ENCODE measurements around the gene MYO16. TPM values are rescaled to one million over a fixed set of nuclear protein-coding genes. Genes with fewer than 3 reads are reported as not detected.
A peak's percentile ranks its signal among the peaks of the same experiment; 100 is the strongest.

Gene MYO16
- total and polyA plus RNA-seq, 2 of the 4 experiments (the other 2 are of a cell fraction) = under 0.01 to 0.03 TPM

DNA sequence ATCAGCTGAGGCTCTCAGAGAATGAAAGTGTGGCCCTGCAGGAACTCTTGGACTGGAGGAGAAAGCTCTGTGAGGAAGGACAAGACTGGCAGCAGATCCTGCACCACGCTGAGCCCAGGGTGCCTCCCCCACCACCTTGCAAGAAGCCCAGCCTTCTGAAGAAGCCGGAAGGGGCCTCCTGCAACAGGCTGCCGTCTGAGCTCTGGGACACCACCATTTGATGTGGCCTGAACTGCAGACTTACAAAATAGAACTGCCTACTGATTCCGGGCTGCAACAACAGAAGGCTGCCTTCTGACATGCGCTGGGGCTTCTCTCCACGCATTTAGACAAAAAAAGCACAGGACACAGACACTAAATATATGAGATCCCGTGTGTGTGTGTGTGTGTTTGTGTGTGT lies 577.2 kb downstream of the MYO16 start:
- BruUV-seq (replicated peaks) = no TSS peak

More for the DNA sequence above, 577.2 kb downstream of the MYO16 start:
- Histone ChIP-seq H4K91ac (ENCODE audit: insufficient read depth, low read depth, low read length) (no peak overlapping the region), H3K27me3 (ENCODE audit: control insufficient read depth, insufficient read depth, low read length) (no peaks in the 10 kb centered on the region), H3K14ac (replicated peaks; ENCODE audit: low read depth, low read length) (no peak overlapping the region), H3K36me3 (ENCODE audit: control insufficient read depth, insufficient read depth, low read length) (no peaks in the 10 kb centered on the region), H3K4me1 (ENCODE audit: control insufficient read depth, insufficient read depth, low read length) (no peaks in the 10 kb centered on the region; the same call in 1 of the 2 replicates), H3K4me3 (ENCODE audit: insufficient read depth, low read depth, low read length) (no peak overlapping the region), H2BK5ac (ENCODE audit: low read depth, low read length, poor library complexity, severe bottlenecking) (no peak overlapping the region), H3K9me1 (ENCODE audit: insufficient read depth, low read length) (peaks cover 2% of the 10 kb centered on the region; the same call in 1 of the 2 replicates), H4K20me1 (ENCODE audit: insufficient read depth, low read length) (no peaks in the 10 kb centered on the region), H3K56ac (ENCODE audit: extremely low read depth, insufficient read depth, low read length) (no peak overlapping the region), H3K79me1 (ENCODE audit: low read depth in 1 of 2, low read length in 2 of 2) (no peaks in the 10 kb centered on the region), H3K9me3 (ENCODE audit: control insufficient read depth, insufficient read depth, low read length) (no peaks in the 10 kb centered on the region), H4K8ac (ENCODE audit: low read depth in 2 of 2, low read length in 2 of 2) (no peak overlapping the region), H4K5ac (ENCODE audit: low read depth, low read length) (no peak overlapping the region), H2AK5ac (ENCODE audit: low read depth, low read length) (no peak overlapping the region), H3K27ac (ENCODE audit: insufficient read depth, low read length) (no peak overlapping the region), H3K18ac (ENCODE audit: low read depth, low read length) (no peak overlapping the region), H3K4me2 (ENCODE audit: low read depth, low read length) (no peak overlapping the region), H3K9ac (ENCODE audit: low read depth, low read length) (no peak overlapping the region), H2AK9ac (replicated peaks; ENCODE audit: low read depth, low read length, poor library complexity) (no peak overlapping the region), H2BK20ac (ENCODE audit: low read depth, low read length) (no peak overlapping the region), H2BK120ac (ENCODE audit: low read depth, low read length) (no peak overlapping the region), H2BK15ac (ENCODE audit: low read depth, low read length) (no peak overlapping the region), H3K4ac (ENCODE audit: low read depth, low read length) (no peak overlapping the region), H3K23ac (ENCODE audit: low read depth, low read length) (no peak overlapping the region), H2AFZ (replicated peaks; ENCODE audit: low read length, poor library complexity) (peak overlapping the region; percentile 21)
- intact Hi-C loops (cut with micrococcal nuclease) = no loop called here
- ChIA-PET POLR2A (ENCODE audit: unreplicated experiment) (no interaction called here), CTCF (no interaction called here)
- 72% methylated on average over 3 of the region's 7 CpGs; no CpG with 5 or more reads in 1 of the 2 experiments for WGBS, 2 experiments (ENCODE audit: extremely low coverage in 2 of 2, insufficient read length in 1 of 2)
- ATAC-seq (ENCODE audit: low read depth) = no peak
- TF ChIP-seq CEBPB (IDR thresholded peaks at IDR 0.05; ENCODE audit: low read depth, low read length) (no peak), MAFK (IDR thresholded peaks at IDR 0.05; ENCODE audit: low read depth, low read length) (no peak), MAZ (IDR thresholded peaks at IDR 0.05; ENCODE audit: borderline replicate concordance, low read depth, low read length) (no peak), RAD21 (IDR thresholded peaks at IDR 0.05; ENCODE audit: low read length) (no peak), RCOR1 (IDR thresholded peaks at IDR 0.05; ENCODE audit: insufficient replicate concordance, low read length) (no peak), POLR2A (IDR thresholded peaks at IDR 0.05; ENCODE audit: low read depth, low read length) (no peak)
- no peak for DNase-seq
- in situ Hi-C loops (cut with MboI; ENCODE audit: low sequenced_read_pairs) = no loop called here
- dilution Hi-C loops (cut with HindIII; ENCODE audit: low sequenced_read_pairs, unreplicated experiment) = no loop called here
